HL-60/S4 treated with retinoic acid at 250 ng/mL for 4 days and 3 days (cell line): ENCODE results near the gene MYBPC2.

ENCODE experiments used
- in situ Hi-C: fragments of 300-500 bp; cut with MboI; formaldehyde crosslinking; loops from 2 replicates; pipeline ENCODE4 v1.7.0; 2022; ENCODE audit warnings: low sequenced_read_pairs

Gene MYBPC2

DNA sequence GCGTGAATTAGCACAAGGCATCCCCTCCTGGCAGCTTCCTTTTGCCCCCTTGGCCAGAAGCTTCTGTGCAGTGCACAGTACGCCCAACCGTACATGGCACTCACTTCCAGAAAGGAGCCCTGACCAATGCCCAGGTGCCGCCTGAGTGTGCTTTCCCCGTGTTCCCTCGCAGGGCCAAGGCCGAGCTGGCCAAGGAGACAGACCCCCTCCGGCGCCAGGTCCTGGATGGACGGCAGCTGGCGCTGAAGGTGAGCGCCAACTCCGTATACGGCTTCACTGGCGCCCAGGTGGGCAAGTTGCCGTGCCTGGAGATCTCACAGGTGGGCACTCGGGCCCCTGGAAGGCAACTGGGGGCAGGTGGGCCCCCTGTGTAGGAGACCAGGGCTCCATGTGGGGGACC, 23.3 kb upstream of the MYBPC2 start:
- in situ Hi-C loops: no loop called here

DNA sequence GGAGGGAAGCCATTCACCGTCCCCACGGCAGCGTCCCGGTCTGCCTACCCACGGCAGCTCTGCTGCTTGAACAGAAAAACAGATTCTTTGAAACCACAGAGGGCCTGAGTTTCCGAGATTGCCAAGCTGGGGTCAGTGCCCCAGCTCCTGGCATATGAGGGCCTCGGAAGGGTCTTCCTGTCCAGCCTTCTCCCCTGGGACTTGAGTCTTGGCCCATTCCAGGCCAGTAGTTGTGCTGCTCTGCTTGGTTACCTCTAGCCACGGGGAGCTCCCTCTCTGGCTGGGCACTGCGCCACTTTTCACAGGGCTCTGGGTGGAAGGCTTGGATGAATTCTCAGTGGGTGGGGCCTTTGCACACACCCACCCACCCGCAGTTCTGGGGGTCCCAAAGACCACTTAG, 22.6 kb upstream of the MYBPC2 start:
- in situ Hi-C loops: no loop called here

DNA sequence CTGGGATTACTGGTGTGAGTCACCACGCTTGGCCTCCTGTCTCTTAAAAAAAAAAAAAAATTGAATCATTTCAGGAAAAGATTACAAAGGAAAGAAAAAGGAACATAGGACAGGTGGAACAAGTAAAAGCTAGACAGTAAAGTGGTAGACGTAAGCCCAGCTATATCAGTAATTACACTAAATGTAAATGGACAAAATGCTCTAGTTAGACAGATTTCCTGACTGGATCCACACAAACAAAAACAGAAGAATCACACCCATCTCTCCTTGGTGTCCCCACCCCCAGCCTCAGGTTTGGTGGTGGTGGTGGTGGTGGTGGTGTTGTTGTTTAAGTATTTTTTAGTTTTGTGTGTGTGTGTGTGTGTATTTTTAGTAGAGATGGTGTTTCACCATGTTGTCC, 20.3 kb upstream of the MYBPC2 start:
- in situ Hi-C loops: no loop called here

DNA sequence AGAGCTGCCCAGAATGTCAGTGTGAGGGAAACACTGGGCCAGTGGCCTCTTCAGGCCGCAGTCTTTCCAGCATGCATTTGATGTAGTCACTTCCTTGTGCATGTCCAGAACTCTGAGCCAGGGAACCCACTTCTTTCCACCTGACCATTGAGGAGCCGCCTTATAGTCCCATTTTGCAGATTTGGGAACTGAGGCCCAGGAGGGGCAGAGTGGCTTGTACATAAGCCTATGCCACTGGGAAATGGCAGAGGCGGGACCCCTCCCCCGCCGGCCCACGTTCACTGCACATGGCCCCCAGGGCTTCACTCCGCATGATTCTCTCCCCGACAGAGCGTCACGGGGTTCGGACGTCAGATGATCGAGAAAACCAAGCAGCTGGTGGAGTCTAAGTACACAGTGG, 19.6 kb upstream of the MYBPC2 start:
- in situ Hi-C loops: no loop called here

DNA sequence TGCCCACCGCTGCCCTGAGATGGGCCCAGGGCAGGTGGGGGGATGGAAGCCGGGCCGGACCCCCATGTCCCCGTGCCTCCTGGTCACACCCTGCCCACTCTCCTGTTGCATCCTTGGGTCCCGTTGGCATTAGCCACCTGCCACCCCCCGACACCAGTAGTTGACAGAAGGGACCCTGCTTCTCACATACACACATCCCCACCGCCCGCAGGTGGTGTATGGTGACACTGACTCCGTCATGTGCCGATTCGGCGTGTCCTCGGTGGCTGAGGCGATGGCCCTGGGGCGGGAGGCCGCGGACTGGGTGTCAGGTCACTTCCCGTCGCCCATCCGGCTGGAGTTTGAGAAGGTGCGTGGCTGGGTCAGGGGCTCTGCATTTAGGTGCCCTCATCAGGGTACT, 19.2 kb upstream of the MYBPC2 start:
- in situ Hi-C loops: no loop called here

DNA sequence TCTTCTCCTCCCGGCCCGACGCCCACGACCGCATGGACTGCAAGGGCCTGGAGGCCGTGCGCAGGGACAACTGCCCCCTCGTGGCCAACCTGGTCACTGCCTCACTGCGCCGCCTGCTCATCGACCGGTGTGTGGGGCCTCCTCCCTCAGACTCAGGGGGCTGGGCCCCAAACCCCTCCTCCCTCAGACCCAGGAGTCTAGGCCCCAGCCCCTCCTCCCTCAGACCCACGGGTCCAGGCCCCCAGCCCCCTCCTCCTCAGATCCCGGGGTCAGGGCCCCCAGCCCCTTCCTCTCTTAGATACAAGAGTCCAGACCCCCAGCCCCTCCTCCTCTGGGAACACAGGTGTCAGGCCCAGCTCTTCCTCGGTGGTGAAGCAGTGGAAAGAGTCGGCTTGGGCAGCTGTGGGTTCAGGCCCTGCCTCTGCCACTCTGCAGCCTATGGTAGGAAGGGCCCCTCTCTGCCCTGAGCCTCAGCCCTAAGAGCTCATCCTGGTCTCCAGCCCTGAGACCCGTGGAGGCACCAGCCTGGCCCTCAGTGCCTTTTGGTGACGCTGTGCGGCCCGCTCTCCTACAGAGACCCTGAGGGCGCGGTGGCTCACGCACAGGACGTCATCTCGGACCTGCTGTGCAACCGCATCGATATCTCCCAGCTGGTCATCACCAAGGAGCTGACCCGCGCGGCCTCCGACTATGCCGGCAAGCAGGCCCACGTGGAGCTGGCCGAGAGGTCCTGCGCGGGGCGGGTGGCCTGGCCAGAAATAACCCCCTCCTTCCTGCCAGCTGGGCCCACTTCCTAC, 17.6 kb upstream of the MYBPC2 start:
- in situ Hi-C loops: no loop called here

DNA sequence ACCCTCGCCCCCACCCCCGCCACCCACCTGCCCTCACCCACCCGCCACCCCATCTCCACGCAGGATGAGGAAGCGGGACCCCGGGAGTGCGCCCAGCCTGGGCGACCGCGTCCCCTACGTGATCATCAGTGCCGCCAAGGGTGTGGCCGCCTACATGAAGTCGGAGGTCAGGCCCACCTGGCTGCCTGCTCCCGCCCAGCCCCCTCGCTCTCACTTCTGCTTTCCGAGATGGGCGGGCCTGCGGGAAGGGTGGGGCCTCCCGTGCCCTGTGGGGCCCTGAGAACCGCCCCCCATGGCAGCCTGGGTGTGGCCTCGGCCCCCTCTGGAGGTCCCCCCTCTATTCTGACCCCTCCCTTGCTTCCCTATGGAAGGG, 17.0 kb upstream of the MYBPC2 start:
- in situ Hi-C loops: no loop called here

DNA sequence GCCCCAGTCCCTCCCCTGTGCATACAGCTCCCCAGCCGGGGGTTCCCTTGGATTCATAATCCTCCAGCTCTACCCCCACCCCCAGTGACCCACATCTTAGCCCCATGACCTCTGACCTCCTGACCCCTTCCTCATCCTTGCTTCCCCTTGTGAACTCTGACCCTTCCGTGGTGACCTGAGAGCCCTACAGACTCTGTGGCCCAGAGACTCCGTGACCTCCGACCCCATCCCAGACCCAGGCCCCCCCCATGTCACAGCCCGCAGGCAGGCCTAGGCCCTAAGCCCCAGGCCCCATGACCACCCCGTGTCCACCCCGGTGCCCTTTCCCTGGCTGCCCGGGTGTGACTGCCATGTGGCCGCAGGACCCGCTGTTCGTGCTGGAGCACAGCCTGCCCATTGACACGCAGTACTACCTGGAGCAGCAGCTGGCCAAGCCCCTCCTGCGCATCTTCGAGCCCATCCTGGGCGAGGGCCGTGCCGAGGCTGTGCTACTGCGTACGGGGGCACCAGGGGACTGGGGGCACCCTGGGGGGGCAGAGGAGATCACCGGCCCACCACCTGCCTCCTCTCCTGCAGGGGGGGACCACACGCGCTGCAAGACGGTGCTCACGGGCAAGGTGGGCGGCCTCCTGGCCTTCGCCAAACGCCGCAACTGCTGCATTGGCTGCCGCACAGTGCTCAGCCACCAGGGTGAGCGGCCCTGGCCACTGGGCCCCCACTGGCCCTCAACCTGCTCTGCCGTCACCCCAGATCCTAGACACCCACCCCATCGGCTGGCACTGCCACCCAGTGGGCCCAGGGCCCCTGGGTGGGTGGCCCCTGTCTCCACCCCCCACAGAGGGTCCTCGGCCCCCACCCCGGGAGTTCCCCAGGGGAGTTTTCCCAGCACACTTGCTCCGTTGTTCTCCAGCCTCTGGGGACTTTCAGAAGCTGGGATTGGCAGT, 16.4 kb upstream of the MYBPC2 start:
- in situ Hi-C loops: no loop called here

DNA sequence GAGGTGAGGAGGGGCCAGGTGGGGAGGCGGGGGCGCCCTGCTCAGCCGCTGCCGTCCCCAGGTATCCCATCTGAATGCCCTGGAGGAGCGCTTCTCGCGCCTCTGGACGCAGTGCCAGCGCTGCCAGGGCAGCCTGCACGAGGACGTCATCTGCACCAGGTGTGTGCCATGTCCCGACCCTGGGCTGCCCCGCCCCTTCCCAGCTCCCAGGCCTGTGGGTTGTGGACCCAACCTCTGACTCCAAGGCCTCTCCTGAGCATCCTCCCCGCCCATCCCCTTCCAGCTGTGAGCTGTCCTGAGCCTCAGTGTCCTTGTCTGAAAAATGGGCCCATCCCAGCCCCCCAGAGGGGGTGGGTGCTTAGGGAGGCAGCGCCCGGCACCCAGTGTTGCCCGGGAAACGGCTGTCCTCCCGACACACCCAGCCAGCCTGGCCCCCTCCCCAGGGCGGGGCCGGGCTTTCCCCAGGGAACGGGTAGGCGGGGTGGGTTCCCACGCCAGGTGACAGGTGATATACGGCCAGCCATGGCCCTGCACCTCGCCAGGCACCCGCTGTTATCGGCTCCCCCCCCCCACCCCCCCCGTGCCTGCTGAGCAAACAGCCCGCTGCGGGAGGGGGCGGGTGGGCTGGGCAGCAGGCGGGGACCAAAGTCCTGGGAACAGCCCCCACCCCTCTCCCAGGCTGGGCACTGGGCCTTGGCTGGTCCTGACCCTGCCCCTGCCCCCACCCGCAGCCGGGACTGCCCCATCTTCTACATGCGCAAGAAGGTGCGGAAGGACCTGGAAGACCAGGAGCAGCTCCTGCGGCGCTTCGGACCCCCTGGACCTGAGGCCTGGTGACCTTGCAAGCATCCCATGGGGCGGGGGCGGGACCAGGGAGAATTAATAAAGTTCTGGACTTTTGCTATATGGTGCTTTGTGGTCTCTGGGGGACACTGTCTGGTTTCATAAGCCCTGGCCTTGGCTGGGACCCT, 15.3 kb upstream of the MYBPC2 start:
- in situ Hi-C loops: no loop called here

DNA sequence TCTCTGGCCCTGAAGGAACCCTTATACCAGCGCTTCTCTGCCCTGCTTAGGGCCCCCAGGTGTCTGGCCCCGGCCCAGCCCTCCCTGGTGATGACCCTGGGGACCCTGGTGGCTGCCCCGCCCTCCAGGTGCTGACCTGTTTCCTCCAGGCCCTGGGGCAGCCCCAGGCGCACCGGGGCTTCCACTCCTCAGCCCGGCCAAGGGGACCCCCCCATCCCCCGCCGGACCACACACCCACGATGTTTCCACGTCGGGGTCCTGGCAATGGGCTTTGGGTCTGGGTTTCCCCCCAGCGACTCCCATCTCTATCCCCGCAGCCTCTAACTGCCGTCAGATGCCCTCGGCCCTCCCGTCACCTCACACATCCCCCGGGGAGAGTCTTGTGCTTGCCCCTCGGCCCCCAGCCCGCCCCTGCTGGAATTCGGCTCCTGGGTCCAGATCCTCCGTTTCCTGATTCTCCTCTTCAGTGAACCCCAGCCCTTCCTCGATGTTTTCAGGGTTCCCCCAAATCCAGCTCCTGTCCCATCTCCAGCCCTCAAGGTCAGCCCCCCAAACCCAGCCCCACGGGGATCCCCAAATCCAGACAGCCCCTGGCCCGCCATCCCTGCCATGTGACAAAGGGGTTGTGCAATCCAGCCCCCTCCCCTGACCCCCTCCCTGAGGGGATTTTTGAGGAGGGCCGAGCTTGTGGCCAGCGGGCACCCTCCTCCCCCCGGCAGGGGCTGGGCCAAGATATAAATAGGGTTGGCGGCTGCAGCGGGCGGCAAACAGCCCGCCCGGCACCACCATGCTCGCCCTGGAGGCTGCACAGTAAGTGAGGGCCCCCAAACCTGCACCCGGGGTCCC, 14.3 kb upstream of the MYBPC2 start, which contains the start of gene SPIB:
SPIB (plus strand) TSS at position 763 of the 846 bp plus-strand sequence; CDS start at position 788, 25 bp downstream.
- in situ Hi-C loops: no loop called here

DNA sequence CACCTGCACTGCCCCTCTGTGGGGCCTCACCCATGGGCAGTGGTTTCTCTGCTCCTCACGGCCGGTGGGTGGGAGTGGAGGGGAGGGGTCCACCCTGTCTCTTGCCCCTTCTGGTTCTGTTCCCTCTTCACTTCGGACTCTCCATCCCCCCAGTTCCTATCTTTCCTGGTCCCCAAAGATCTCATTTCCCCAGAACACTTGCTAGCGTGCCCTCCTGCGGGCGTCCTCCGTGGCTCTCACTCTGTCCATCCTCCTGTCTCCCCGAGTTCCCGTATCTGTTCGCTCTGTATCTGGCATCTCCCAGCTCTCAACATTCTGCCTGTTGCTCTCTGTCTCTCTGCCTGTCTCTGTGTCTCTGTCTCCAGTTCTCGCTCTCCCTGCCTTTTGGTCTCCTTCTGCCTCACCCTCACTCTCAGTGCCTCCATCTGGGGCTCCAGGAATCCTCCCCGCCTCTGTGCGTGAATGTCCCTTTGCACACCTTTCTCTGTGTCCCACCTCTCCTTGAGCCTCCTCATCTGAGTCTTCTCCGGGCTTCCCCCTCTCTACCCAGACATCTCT, 13.6 kb upstream of the MYBPC2 start:
- in situ Hi-C loops: no loop called here

DNA sequence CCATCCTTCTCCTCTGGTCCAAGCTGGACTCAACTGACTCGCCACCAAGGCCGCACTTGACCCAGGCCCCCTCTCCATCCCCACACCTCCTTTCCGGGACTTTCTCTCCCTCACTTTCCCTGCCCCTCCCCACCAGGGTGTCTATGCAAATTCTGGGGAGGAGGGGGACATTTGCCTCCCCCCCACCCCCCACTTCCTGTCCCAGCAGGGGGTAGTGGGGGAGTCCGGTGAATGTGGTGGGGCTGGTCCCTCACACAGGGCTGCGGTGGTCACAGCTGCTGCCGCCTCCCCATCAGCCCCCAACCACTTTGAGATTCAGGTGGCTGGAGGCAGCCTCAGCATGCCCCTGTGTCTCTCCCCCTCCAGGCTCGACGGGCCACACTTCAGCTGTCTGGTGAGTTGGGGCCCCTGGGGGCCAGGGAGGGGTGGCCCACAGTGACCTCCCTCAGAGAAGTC, 13.1 kb upstream of the MYBPC2 start:
- in situ Hi-C loops: no loop called here

DNA sequence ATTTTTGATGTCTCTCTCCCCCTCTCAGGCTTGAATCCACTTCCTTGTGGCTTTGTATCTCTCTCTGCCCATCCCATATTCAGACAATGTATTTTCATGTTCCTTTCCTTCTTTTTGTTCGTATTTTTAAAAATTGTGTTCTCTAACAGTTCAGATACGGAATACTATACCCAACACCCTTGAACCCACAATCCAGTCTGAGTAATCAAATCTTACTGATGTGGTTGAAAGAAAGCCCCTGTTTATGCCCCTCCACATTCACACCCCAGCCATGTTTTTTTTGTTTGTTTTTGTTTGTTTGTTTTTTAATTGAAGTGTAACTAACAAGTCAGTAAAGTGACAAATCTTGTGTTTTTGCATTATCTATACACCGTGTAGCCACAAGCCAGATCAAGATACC, 12.6 kb upstream of the MYBPC2 start:
- in situ Hi-C loops: no loop called here

DNA sequence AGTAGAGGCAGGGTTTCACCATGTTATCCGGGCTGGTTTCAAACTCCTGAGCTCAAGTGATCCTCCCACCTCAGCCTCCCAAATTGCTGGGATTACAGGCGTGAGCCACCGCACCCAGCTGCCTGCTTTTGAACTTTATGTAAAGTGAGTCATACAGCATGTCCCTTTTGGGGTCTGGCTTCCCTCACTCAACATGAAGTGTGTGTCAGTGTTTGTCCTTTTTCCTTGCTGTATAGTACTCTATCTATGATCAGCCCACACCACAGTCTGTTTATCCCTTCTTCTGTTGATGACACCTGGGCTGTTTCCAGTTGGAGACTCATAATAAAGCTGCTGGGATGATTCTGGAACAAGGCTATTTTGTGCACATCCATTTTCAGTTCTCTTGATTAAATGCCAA, 11.9 kb upstream of the MYBPC2 start:
- in situ Hi-C loops: no loop called here

DNA sequence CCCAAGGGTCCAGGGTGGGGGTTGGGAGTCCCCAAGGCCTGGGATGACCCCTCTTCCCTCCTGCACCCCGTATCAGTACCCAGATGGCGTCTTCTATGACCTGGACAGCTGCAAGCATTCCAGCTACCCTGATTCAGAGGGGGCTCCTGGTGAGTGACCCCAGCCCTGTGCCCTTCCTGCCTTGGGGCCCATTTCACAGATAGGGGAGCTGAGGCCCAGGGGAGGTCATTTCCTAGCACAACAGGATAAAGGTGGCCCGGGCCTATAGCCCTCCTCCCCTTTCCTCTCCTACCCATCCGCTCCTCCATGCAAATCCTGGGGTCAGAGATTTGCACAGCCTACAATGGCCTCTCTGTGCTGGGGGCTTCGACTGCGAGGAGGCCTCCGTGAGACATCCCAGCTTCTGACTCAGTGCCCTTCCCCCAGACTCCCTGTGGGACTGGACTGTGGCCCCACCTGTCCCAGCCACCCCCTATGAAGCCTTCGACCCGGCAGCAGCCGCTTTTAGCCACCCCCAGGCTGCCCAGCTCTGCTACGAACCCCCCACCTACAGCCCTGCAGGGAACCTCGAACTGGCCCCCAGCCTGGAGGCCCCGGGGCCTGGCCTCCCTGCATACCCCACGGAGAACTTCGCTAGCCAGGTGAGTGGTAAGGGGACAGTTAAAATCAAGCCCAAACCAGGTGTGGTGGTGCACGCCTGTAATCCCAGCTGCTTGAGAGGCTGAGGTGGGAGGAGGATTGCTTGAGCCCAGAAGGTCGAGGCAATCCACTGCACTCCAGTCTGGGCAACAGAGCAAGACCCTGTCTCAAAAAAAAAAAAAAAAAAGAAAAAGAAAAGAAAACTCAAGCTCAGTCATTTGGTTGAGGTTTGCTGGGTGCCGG, 10.1 kb upstream of the MYBPC2 start:
- in situ Hi-C loops: no loop called here

DNA sequence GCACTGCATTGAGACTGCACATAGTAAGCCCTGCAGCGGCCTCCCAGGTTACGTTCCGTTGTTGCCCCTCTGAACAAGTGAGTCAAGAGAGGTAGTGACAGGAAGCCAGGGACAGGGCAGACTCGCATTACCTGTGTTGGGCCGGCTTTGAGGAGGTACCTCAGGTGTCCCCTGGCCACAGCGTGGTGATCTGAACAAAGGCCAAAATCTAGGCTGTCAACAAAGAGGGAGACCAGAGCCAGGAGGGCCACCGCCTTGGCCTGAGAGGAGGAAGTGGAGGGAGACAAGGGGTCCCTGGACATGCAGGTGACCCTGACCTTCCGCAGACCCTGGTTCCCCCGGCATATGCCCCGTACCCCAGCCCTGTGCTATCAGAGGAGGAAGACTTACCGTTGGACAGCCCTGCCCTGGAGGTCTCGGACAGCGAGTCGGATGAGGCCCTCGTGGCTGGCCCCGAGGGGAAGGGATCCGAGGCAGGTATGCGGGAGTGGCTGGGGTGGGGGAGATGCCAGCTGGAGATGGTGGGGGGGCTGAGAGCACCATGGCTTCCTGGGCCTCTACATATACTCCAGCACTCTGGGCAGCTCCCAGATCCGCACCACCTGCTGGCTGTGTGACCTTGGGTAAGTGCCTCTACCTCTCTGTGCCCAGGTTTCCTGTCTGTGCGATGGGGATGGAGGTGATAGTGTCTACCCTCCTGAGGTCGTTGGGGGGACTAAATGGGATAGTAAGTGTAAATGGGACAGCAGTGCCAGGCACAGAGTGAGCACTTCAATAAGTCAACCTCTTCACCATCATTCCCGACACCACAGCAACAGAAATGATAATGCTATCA, 9.2 kb upstream of the MYBPC2 start:
- in situ Hi-C loops: no loop called here

DNA sequence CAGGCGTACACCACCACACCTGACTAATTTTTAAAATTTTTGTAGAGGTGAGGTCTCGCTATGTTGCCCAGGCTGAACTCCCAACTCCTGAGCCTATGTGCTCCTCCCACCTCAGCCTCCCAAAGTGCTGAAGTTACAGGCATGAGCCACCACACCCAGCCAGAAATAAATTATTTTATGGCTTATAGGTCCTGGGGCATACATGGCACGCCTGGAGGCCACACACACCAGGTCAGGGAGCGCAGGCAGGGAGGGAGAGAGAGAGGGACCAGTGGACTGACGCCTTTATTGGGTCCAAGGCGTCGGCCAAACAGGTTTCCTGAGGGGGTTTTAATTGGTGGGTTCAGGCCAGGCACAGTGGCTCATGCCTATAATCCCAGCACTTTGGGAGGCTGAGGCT, 7.1 kb upstream of the MYBPC2 start:
- in situ Hi-C loops: no loop called here
